Activated T-helper 9 cell treated with anti-CD3 and anti-CD28 coated beads, Interleukin-2, amount 50 U/mL, for 16 hours (primary cell): ENCODE results near the gene PGM3.

Experiments used
- DNase-seq: peaks from one replicate; pipeline ENCODE4 v3.0.0-alpha.2; 2020; ENCODE audit warnings: low read depth

The PGM3 gene

DNA sequence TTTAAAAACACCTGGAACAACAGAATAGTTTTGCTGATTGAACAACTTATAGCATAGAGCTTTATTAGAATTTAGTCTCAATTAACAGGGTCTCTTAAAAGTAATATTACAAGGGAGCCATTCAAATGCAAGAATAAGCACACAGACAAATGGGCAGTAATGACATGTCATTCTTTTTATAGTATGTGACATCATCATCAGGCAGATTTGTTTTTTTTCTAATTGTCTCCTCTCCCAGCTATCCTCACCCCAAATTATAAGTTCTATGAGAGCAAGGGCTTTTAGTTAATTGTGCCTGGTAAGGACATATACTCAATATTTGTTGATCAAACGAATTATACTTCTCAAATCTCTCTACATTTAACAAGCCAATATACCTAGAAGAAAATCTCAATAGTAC lies 11.0 kb downstream of the PGM3 start:
- DNase-seq, result no peak

DNA sequence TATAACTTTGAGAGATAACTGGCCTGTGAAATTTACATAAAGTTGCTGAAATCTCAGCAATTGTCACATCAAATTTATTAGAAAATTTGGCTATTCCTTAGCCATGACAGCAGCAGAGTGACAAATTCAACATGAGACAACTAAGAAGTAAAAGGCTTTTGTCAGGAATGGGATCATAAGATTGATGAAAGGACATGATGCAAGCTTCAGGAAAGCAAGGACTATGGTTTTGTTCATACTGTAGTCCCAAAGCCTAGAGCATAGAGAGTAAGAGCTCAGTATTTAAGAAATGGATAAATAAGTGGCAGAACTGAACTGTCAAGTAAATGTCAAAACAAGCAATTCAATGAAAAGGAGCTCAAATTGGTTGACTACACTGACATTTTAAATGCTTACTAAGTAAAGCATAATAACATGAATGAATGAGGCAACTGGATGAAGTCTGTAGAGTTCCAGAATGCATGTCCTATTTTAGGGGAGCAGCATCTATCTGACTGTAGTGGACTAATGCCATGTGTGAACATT lies 12.6 kb downstream of the PGM3 start:
- no peak for DNase-seq

DNA sequence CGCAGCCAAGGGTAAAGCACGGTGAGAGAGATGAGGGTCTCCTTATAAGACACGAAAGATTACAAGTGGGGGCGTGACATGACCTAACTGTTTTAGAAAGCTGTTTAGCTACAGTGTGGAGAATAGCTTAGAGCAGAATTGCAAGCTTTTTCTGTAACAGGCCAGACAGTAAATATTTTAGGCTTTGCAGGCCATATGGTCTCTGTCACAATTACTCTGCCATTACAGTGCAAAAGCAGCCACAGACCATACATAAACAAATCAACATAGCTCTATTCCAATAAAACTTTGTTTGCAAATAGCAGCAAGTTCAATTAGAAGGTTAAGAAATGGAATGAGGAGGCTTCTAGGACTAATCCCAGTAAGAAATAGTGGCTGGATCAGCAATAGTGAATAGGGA lies 16.8 kb downstream of the PGM3 start:
- no peak for DNase-seq

DNA sequence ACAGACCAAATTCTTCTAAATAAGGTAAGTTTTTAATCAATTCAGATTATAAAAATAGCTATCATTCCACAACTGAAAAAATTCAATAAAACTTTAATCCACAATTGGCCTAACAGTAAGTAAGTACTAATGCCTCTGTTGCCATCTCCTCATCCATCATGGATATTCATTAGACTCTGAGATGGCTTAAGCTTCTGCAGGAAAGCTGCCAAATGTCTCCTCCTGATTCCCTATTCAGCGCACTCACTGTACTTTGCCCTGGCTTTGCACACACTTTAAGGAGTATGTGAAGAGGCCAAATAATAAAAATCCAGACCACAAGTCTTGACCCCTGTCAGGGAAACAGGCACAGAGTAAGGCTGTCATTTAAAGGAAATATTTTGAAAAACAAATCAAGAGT lies 23.6 kb downstream of the PGM3 start:
- DNase-seq, result no peak

DNA sequence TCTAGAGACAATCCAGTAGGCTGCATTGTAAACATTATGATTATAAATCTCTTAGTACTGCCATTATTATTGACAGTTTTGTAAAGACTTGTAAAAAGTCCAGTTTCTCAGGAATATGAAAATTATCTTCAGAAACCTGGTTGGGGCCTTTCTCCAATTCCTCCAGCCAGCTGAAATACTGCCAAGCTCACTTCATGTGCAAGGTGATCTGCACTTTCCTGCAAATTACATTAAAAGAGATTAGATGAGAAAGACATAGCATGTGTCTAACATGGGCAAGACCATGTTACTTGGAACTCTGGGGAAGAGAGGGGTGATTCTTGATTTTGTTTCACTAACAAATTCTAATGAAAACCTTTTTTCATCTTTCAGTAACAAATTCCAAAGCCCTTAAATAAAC lies 24.0 kb downstream of the PGM3 start:
- DNase-seq, result no peak

DNA sequence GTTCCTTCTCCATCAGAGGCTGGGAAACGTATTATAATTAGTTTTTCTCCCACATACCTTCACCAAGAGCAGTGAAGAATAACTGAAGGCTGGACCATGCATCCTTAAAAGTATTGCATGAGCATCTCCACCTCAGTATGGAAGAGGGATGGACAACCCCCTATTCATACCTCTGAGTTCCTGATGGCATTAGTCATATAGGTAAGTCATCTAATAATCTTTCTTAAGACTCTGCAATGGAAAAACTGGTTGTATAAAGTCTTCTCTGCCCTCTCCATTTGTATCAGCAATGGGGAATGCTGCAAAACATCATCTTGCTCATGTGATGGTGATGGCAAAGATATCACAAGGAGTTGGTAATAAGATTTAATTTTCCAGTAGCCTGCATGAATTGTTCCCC lies 24.5 kb downstream of the PGM3 start:
- no peak for DNase-seq

DNA sequence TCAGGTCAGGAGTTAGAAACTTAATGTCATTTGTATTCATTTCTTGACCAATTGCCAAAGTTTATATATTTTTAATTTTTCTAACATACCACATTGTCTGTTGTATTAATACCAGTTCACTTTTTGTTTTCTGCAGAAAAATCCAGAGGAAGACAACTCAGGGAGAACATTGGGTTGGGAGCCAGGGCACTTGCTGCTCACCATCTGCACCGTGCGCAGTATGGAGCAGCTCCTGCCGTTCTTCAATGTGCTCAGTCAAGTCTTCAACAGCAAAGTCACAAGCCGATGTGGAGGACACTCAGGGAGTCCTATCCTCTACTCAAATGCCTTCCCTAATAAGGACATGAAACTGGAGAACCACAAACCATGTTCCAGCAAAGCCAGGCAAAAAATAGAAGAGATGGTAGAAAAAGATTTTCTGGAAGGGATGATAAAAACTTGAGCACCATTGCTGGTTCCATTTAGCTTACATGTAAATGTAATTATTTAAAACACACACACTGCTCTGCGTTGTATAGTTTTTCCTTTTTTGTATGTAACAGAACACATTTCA lies 25.3 kb downstream of the PGM3 start:
- no peak for DNase-seq

DNA sequence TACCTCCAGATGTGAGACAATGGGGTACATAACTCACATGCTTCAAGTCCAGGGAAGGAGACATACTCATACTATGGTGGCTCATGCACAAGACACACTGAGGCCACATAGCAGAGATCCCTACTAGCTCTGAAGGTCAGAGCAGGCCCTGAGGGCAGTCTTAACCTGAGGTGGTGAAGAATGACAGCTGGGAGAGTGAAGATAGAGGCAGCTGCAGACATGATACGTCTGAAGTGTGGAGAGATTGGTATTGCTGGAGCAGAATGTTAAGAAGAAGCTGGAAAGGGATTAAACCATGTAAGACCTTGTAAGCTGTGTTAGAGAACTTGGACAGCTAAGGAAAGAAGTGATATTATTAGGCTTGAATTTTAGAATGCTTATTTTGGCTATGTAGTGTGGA lies 32.9 kb downstream of the PGM3 start:
- DNase-seq, result no peak

DNA sequence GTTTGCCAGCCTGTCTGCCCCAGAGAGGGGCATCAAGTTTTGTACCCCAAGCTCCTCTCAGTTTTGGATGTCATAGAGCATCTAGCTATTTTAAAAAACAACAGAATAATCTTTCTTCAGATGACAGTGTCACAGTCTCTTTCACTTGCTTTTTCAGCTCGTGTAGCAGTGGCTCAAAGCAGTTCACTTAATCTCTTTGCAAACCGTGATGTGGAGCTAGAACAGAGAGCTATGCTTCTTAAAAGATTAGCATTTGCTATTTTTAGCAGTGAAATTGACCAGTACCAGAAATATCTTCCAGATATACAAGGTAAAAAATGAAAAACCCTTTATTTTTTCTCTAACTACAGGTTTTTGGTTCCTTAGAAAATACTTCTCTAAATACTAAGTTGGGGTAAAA lies 37.3 kb downstream of the PGM3 start:
- no peak for DNase-seq

DNA sequence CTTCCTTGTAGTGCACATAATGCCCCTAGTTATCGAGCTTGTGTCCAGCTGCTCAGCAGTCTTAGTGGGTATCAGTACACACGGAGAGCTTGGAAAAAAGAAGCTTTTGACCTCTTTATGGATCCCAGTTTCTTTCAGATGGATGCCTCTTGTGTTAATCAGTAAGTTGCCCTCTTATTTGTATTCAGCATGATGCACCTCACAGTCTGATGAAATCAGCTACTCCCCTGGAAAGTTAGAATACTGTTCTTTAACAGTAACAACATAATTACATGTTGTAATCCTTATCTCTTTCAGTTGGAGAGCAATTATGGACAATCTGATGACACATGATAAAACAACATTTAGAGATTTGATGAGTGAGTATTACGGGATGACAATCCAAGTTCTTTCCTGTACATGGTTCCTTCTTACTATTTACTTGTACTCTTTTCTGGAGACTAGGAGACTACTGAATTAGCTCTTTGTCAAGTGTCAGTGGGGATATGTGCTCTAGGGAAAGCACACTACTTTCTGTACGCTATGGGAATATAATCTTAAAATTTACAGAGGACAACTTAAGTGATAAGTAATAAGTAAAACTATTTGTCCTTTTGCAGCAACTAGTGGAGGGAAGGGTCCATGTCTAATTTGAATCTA lies 39.1 kb downstream of the PGM3 start:
- no peak for DNase-seq

DNA sequence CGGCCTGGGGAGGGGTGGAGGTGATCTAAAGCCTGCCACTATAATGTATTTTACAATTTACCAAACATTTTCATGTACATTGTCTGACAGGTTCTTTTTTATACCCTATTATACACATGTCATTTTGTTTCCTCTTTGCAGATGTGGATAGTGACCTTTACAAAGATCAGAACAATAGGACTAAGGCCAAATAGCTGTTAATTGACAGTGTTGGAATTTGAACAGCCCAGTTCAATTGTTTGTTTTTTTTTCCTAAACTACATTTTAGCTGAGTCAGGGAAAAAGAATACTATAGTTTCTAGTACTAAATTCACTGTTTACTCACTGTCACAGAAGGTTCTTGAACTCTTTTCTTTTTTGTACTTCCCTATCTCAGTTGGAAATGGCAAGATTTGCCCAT lies 40.2 kb downstream of the PGM3 start:
- DNase-seq, result no peak

DNA sequence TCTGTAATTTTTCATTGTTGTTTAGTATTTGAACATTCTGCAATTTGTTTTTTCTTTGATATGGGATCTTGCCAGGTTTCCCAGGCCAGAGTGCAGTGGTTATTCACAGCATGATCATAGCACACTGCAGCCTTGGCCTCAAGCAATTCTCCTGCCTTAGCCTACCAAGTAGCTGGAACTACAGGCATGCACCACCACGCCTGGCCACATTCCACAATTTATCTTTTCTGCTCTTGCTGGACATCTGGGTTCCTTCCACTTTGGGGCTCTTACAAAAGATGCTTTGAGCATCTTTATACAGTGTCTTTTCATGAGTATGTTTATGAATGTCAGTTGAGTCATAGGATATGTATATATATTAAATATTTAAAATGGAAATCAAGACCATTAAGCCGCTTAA lies 42.0 kb downstream of the PGM3 start:
- DNase-seq, result no peak

DNA sequence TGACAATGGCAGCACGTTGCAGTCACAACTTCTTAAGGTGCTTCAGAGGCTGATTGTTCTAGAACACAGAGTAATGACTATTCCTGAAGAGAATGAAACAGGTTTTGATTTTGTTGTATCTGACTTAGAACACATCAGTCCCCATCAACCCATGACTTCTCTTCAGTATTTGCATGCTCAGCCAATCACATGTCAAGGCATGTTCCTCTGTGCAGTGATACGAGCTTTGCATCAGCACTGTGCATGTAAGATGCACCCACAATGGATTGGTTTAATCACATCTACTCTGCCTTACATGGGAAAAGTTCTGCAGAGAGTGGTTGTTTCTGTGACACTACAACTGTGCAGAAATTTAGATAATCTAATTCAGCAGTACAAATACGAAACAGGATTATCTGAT lies 54.3 kb downstream of the PGM3 start:
- DNase-seq, result no peak

DNA sequence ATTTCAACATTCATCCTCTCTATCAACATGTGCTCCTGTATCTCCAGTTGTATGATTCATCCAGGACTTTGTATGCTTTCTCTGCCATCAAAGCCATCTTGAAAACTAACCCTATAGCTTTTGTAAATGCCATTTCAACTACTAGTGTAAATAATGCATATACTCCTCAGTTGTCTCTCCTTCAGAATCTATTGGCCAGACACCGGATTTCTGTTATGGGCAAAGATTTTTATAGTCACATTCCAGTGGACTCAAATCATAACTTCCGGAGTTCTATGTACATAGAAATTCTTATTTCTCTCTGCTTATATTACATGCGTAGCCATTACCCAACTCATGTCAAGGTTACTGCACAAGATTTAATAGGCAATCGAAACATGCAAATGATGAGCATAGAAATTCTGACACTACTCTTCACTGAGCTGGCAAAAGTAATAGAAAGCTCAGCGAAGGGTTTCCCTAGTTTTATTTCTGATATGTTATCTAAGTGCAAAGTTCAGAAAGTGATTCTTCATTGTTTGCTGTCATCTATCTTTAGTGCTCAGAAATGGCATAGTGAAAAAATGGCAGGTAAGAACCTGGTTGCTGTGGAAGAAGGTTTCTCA lies 54.8 kb downstream of the PGM3 start:
- no peak for DNase-seq

DNA sequence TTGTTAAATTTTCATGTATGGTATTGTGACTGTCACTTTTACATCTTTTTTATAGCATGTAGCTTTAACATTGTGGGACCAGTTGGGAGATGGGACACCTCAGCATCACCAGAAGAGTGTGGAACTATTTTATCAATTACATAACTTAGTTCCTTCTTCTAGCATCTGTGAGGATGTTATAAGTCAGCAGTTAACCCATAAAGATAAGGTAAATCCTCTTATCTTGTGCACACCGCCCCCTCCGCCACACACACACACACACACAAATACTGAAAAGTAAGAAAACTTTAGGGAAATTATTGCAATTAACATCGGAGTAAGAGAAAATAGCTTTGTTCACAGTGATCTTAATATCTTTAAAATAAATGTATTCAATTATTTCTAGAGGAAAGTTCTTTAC lies 60.9 kb downstream of the PGM3 start:
- no peak for DNase-seq

DNA sequence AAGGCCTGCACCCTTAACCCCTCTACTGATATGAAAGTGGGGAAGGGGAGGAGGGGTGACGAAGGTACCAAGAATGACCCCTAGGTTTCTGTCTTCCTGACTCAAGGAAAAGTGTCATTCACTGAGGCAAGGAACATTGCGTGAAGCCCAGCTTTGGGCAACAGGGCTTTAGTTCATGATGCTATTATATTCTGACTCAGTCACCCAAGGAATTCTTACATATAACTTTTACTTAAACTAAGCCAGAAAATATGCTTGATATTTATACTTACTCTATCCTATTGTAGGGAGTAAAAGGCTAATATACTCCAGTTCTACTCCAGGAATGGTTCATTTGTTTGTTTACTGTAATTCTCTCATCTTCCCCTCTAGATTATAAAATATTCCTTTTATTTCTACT lies 65.1 kb downstream of the PGM3 start:
- no peak for DNase-seq

DNA sequence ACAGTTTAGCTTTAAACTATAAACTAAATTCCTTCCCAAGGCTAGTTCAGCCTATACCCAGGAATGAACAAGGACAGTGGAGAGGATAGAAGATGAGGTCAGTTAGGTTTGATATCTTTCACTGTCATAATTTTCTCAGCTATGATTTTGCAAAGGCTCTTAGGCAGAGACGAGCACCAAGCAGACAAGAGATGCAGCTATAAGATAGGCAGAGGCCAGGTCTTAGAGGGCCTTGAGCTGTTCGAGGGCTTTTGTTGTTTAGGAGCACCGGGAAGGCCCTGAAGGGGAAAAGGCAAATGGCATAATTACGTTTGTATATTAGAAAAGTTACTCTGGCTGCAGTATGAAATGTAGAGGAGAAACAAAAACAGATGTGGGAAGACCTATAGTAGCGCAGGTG lies 65.8 kb downstream of the PGM3 start:
- DNase-seq, result no peak

DNA sequence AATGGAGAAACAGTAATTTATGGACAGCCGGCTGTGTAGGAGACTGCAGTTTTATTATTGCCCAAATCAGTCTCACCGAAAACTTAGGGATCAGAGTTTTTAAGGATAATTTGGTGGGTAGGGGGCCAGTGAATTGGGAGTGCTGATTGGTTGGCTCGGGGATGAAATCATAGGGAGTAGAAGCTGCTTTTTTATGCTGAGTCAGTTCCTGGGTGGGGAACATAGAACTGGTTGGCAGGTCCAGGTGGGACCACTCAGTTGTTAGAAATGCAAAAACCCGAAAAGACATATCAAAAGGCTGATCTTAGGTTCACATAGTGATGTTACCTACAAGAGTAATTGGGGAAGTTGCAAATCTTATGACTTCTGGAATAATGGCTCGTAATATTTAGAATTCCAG lies 66.3 kb downstream of the PGM3 start:
- DNase-seq, result no peak

DNA sequence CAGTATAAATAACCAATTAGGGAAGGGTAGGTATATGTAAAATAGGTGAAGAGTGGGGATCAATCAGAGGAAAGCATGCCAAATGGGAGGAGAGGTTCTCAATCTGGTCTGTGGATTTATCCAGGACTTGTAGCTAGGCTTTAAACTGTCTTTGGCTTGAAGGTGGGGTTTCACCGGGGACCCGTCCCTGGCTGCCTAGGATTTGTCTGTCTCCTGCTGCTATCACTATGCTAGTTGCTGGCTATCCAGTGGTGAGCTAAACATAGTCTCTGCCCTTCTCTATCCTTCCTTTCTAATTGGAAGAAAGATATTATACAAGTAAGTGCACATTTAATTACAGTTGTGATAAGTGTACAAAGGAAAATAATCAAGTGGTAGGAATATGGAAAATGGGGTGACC lies 66.8 kb downstream of the PGM3 start:
- DNase-seq, result no peak

DNA sequence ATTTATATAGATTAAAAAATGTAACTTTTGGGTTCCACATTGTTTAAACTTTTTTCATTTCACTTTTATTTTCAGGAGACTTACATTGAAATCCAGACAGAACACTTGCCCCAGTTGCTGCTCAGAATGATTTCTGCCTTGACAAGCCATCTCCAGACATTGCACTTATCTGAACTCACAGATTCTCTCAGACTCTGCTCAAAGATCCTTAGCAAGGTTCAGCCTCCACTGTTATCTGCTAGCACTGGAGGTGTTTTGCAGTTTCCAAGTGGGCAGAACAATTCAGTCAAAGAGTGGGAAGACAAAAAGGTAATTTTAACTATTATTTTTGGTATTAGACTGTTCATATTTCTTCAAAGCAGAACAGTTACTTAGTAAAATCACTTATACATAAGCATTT lies 67.6 kb downstream of the PGM3 start:
- DNase-seq, result no peak

DNA sequence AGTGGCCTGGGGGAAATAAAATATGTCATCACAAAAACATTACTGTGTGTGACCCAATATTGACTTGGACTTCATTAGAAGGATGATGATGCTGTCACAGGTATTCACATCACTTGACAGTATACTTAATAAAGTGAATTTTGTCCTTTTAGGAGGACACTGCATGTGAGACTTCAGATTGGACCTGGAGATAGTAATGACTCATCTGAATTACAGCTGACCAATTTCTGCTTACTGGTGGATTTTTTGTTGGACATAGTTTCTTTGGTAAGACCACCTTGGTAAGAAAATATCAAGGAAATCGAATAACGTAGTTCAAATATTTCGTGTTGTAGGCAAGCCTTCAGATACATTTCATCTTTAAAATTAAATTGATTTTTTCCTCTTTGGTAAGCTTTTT lies 68.5 kb downstream of the PGM3 start:
- DNase-seq, result no peak

DNA sequence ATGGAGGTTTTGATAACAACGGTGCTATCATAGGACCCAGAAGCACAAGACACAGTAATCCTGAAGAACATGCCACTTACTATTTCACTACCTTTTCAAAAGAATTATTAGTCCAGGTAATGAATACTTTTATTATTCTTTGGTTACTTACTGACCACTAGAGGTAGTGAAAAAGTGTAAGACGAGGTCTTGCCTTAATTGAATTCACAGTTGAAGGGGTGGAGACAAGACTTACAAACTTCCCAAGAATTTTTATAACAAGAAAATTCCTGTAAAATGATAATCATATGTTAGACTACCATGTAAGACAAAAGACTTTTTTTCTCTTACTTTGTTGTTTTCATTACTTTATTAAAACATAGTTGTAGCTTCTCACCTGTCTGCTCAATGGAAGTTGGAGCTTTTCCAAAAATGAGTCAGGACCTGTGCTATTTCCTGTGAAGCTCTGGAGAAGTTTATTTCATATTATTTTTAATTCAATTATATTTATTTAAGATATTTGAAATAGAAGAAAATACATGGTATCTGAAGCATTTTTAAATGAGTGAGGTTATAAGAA lies 73.2 kb downstream of the PGM3 start:
- DNase-seq, result no peak

DNA sequence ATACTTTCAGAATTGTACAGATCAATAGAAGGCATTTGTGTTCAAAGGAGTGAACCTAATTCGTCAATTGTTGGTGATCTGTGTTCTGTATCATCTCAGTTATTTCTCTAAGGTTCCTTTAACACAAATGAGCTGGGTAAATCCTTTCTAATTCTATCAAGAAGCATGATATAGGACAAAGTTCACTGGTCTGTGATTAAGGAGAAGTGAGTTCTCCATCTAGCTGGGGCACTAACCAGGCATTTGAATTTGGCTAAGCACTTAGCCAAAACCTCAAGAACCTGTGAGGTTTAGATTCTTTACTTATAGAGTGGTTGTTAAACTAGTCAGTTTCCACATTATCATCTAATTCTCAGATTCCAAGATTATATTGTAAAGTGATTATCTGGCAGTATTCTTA lies 75.3 kb downstream of the PGM3 start:
- DNase-seq, result no peak
